OCI-LY7 (cell line): ENCODE data around the gene SGTA.

Experiments used
- CTCF ChIP-seq: fragments of 200-600 bp; sonication (generic); conservative IDR thresholded peaks from 2 replicates; pipeline ENCODE4 v1.5.1; 2014; ENCODE audit warnings: mild to moderate bottlenecking, antibody characterized with exemption, low read length, moderate library complexity, mixed read lengths
- EZH2phosphoT487 ChIP-seq: fragments of 200-600 bp; sonication (generic); IDR thresholded peaks from 2 replicates; pipeline ENCODE4 v1.6.1; 2018; ENCODE audit warnings: low read depth, borderline replicate concordance, mild to moderate bottlenecking, mixed run types, antibody characterized with exemption, low read length, moderate library complexity, mixed read lengths

GRCh38 chr19:2728783-2729387 lies 54.2 kb downstream of the SGTA start:
- no peak for TF ChIP-seq CTCF
- no peak for TF ChIP-seq EZH2phosphoT487
